Epithelial cell of proximal tubule (primary cell): ENCODE measurements around the gene DDX3X. TPM values are rescaled to one million over a fixed set of nuclear protein-coding genes. Genes with fewer than 3 reads are reported as not detected.
"Not testable (repeated sequence)": the region's sequence is repeated elsewhere in the genome, so short reads cannot be mapped to it uniquely, and the experiment has no call there.

Source experiments
- DNase-seq: peaks from one replicate; pipeline ENCODE4 v3.0.0-alpha.2; 2011; ENCODE audit warnings: low read depth
- H3K4me3 ChIP-seq: 2 replicates; pipeline ENCODE4 v1.5.1; 2011; ENCODE audit warnings: low read depth, mild to moderate bottlenecking, low read length
- CTCF ChIP-seq: conservative IDR thresholded peaks from 2 replicates; pipeline ENCODE4 v1.5.1; 2012; ENCODE audit warnings: low read depth, mild to moderate bottlenecking, low read length
- total RNA-seq: library from RNA; depleted of rRNA; stranded (reverse); fragments of >200 nt; gene quantifications from 2 replicates; pipeline ENCODE4 v1.2.3, GENCODE V29; 2015

DDX3X gene
- total RNA-seq, 1 donor from 2014 or later: 87.6 TPM

GRCh38 chrX:41408576-41408975 lies 74.6 kb downstream of the DDX3X start:
- DNase-seq: no peak
- no peak for TF ChIP-seq CTCF
- no peak overlapping the region for H3K4me3 ChIP-seq

GRCh38 chrX:41409006-41409405 lies 75.0 kb downstream of the DDX3X start:
- no peak for DNase-seq
- no peak overlapping the region for H3K4me3 ChIP-seq
- TF ChIP-seq CTCF: no peak

- DNase-seq, H3K4me3 ChIP-seq: not testable (repeated sequence)
Observed at GRCh38 chrX:41411222-41411621, 77.3 kb downstream of the DDX3X start.

GRCh38 chrX:41412261-41413081 lies 78.5 kb downstream of the DDX3X start:
- no peak for DNase-seq
- peak; percentile 8 for TF ChIP-seq CTCF
- no peak overlapping the region for H3K4me3 ChIP-seq

Other genes with a start within 250 kb of the DDX3X start
- gene USP9X, start 248.7 kb upstream of the DDX3X start, total RNA-seq: 27.6 and 34.8 TPM in 2 replicates
- gene NYX, start 113.2 kb downstream of the DDX3X start, total RNA-seq: 0.12 and 0.43 TPM in 2 replicates